HCT116 (cell line): ENCODE measurements around the gene CRHR1. TPM values are rescaled to one million over a fixed set of nuclear protein-coding genes. Genes with fewer than 3 reads are reported as not detected.

ENCODE experiments used
- ATAC-seq: fragments of 200-7000 bp; cut with Tn5 transposase; 2 replicates; pipeline ENCODE4 v1.9.1; 2020; ENCODE audit warnings: mild to moderate bottlenecking, moderate library complexity
- BruUV-seq: library from RNA; stranded (reverse); fragments of 400-500 nt; replicated peaks from 2 replicates; lab custom pipeline; 2021; lab: Mats Ljungman, UMichigan
- CTCF ChIA-PET: fragments of 300-600 bp; sonication (Branson Sonifier 250); formaldehyde crosslinking; loops from one replicate; lab custom pipeline; 2021; ENCODE audit warnings: antibody characterized with exemption; lab: Charles Lee
- POLR2A ChIA-PET: fragments of 300-600, 350-600 bp; sonication (Branson Sonifier 250); formaldehyde crosslinking; loops from one replicate; lab custom pipeline; 2021; ENCODE audit warnings: antibody characterized with exemption; lab: Charles Lee
- RAD21 ChIA-PET, 2 experiments: fragments of 300-600 bp; sonication (Branson Sonifier 250); formaldehyde crosslinking; loops; one replicate each; lab custom pipeline; 2023; ENCODE audit warnings: low total read pairs in 2 of 2; ENCODE audit not compliant: uncharacterized antibody in 2 of 2, unreplicated experiment in 2 of 2, low non-redundant PET in 1 of 2; lab: Charles Lee
- DNase-seq: peaks from one replicate; pipeline ENCODE4 v3.0.0-alpha.2; 2010; ENCODE audit warnings: low read depth, low spot score
- H2AFZ ChIP-seq: fragments of 200-600 bp; shearing (Covaris generic), sonication (generic); 2 replicates; pipeline ENCODE4 v1.6.1; 2017; ENCODE audit warnings: low read depth, mixed run types, mixed read lengths, antibody characterized with exemption, low read length; ENCODE audit not compliant: poor library complexity, severe bottlenecking
- H3K27ac ChIP-seq: 2 replicates; pipeline ENCODE4 v1.5.1; 2012; ENCODE audit warnings: low read depth, low read length
- H3K27me3 ChIP-seq: fragments of 200-600 bp; sonication (generic); 2 replicates; pipeline ENCODE4 v1.6.1; 2016; ENCODE audit warnings: mixed run types, low read length, mixed read lengths; ENCODE audit not compliant: insufficient read depth
- H3K36me3 ChIP-seq, 2 experiments: fragments of 200-500 bp in 1 of 2; fragments of 200-600 bp in 1 of 2; sonication (Bioruptor generic) in 1 of 2; sonication (generic) in 1 of 2; 2 replicates each; pipeline versions ENCODE4 v1.5.1 to v1.6.1; 2014 to 2016; ENCODE audit warnings: low read length in 2 of 2, inconsistent platforms in 1 of 2, mixed read lengths in 1 of 2, mixed run types in 1 of 2; ENCODE audit not compliant: insufficient read depth in 2 of 2, control insufficient read depth in 1 of 2
- H3K4me1 ChIP-seq, 2 experiments: fragments of 200-600 bp in 1 of 2; sonication (generic) in 1 of 2; 2 replicates each; pipeline versions ENCODE4 v1.5.1 to v1.6.1; 2012 to 2017; ENCODE audit warnings: low read length in 2 of 2, inconsistent platforms in 1 of 2, mild to moderate bottlenecking in 1 of 2, mixed read lengths in 1 of 2, mixed run types in 1 of 2, moderate library complexity in 1 of 2; ENCODE audit not compliant: insufficient read depth in 2 of 2, control insufficient read depth in 1 of 2
- H3K4me2 ChIP-seq: fragments of 200-600 bp; sonication (generic); 2 replicates; pipeline ENCODE4 v1.6.1; 2017; ENCODE audit warnings: mixed run types, low read length, mixed read lengths
- H3K4me3 ChIP-seq, 2 experiments: fragments of 200-600 bp in 1 of 2; sonication (generic) in 1 of 2; replicated peaks in 1 of 2; 2 replicates each; pipeline ENCODE4 v1.5.1; 2011 to 2016; ENCODE audit warnings: low read length in 2 of 2, control low read depth in 1 of 2, low read depth in 1 of 2, mild to moderate bottlenecking in 1 of 2, mixed read lengths in 1 of 2, mixed run types in 1 of 2
- H3K79me2 ChIP-seq: fragments of 200-600 bp; sonication (generic); 2 replicates; pipeline ENCODE4 v1.6.1; 2017; ENCODE audit warnings: mild to moderate bottlenecking, mixed run types, low read length, moderate library complexity, mixed read lengths; ENCODE audit not compliant: insufficient read depth
- H3K9ac ChIP-seq: fragments of 200-600 bp; sonication (generic); 2 replicates; pipeline ENCODE4 v1.6.1; 2016; ENCODE audit warnings: low read length, mixed read lengths
- H3K9me2 ChIP-seq: fragments of 200-600 bp; sonication (generic), shearing (Covaris generic); 2 replicates; pipeline ENCODE4 v1.6.1; 2017; ENCODE audit warnings: mixed run types, mild to moderate bottlenecking, moderate library complexity; ENCODE audit not compliant: insufficient read depth
- H3K9me3 ChIP-seq, 2 experiments: fragments of 200-500 bp in 1 of 2; fragments of 200-600 bp in 1 of 2; sonication (Bioruptor generic) in 1 of 2; sonication (generic) in 1 of 2; 2 replicates each; pipeline ENCODE4 v1.6.1; 2014 to 2017; ENCODE audit warnings: low read length in 2 of 2, mixed read lengths in 2 of 2, inconsistent platforms in 1 of 2, low read depth in 1 of 2, mild to moderate bottlenecking in 1 of 2, mixed run types in 1 of 2, moderate library complexity in 1 of 2; ENCODE audit not compliant: control insufficient read depth in 1 of 2, insufficient read depth in 1 of 2
- H4K20me1 ChIP-seq: fragments of 200-600 bp; sonication (generic), shearing (Covaris generic); 2 replicates; pipeline ENCODE4 v1.6.1; 2017; ENCODE audit warnings: mixed run types, mild to moderate bottlenecking, moderate library complexity; ENCODE audit not compliant: insufficient read depth
- CEBPB ChIP-seq: IDR thresholded peaks from 2 replicates; pipeline ENCODE4 v1.6.1; 2012; ENCODE audit warnings: low read depth
- JUND ChIP-seq: IDR thresholded peaks from 2 replicates; pipeline ENCODE4 v1.6.1; 2012
- POLR2A ChIP-seq: IDR thresholded peaks from 2 replicates; pipeline ENCODE4 v1.7.0; 2011; ENCODE audit warnings: borderline replicate concordance; ENCODE audit not compliant: insufficient read depth, insufficient read length; ENCODE audit errors: extremely low read depth
- ZFX ChIP-seq: fragments of 450-650 bp; IDR thresholded peaks from 2 replicates; pipeline ENCODE4 v1.6.1; 2017
- intact Hi-C: fragments of 100-400 bp; cut with micrococcal nuclease; formaldehyde crosslinking; loops from 2 replicates; pipeline ENCODE4 v1.10.0; 2022
- total RNA-seq: library from RNA; stranded (reverse); gene quantifications from one replicate; pipeline ENCODE4 v1.2.1, GENCODE V29; 2021; ENCODE audit not compliant: unreplicated experiment
- TF ChIP-seq, protein P1 (sequence below): IDR thresholded peaks from 2 replicates; pipeline ENCODE4 v1.6.1; 2011; ENCODE audit warnings: mild to moderate bottlenecking, low read length, moderate library complexity; ENCODE audit not compliant: insufficient replicate concordance; ENCODE audit errors: extremely low read depth

The CRHR1 gene
- total RNA-seq, 1 experiment from 2014 or later = 0.12 TPM

DNA sequence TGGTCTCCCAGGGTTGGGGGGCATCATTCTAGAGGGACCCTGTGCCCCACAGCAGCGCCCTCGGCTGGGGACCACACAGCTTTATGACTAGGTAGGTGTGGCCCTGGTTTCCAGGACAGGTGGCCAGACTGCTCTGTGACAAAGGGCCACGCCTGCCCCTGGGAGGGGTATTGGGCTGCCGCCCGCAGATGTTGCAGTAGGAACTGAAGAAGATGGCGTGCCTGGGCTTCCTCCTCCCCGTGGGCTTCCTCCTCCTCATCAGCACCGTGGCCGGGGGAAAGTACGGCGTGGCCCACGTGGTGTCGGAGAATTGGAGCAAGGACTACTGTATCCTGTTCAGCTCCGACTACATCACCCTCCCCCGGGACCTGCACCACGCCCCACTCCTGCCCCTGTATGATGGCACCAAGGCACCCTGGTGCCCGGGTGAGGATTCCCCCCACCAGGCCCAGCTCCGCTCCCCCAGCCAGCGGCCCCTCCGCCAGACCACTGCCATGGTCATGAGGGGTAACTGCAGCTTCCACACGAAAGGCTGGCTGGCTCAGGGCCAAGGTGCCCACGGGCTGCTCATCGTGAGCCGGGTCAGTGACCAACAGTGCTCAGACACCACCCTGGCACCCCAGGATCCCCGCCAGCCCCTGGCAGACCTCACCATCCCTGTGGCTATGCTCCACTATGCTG lies 60.7 kb downstream of the CRHR1 start, which contains the start of gene SPPL2C:
TSS of gene SPPL2C (plus strand) at position 187 of the 681 bp plus-strand sequence. CDS start at position 213, 26 bp downstream.
- Histone ChIP-seq H3K27ac (no peak within 1 kb of the TSS), H3K36me3 (no peaks in the 10 kb centered on the region), H3K9me3 (no peaks in the 10 kb centered on the region), H3K9ac (no peak within 1 kb of the TSS), H3K9me2 (no peaks in the 10 kb centered on the region), H3K4me1 (peaks cover 0 to 8% of the 10 kb centered on the region in 2 experiments; a peak in 2 of 4 replicates), H3K4me3 (no peak within 1 kb of the TSS), H4K20me1 (no peaks in the 10 kb centered on the region), H3K4me2 (no peak within 1 kb of the TSS), H3K27me3 (no peaks in the 10 kb centered on the region), H2AFZ (no peak within 1 kb of the TSS), H3K79me2 (no peaks in the 10 kb centered on the region)
- intact Hi-C loops = no loop called here
- RAD21 ChIA-PET = no interaction called here
- TF ChIP-seq POLR2A = no peak
- no peak for TF ChIP-seq JUND
- TF ChIP-seq CEBPB = no peak
- TF ChIP-seq ZFX = no peak
- TF ChIP-seq, protein P1, sequence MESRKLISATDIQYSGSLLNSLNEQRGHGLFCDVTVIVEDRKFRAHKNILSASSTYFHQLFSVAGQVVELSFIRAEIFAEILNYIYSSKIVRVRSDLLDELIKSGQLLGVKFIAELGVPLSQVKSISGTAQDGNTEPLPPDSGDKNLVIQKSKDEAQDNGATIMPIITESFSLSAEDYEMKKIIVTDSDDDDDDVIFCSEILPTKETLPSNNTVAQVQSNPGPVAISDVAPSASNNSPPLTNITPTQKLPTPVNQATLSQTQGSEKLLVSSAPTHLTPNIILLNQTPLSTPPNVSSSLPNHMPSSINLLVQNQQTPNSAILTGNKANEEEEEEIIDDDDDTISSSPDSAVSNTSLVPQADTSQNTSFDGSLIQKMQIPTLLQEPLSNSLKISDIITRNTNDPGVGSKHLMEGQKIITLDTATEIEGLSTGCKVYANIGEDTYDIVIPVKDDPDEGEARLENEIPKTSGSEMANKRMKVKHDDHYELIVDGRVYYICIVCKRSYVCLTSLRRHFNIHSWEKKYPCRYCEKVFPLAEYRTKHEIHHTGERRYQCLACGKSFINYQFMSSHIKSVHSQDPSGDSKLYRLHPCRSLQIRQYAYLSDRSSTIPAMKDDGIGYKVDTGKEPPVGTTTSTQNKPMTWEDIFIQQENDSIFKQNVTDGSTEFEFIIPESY = no peak
- CTCF ChIA-PET = no interaction called here
- DNase-seq (no peak), ATAC-seq (no peak)
- POLR2A ChIA-PET = no interaction called here
- BruUV-seq = no TSS peak
